AG10803 (cell line): ENCODE measurements around the gene LIN28B.

ENCODE experiments used
- DNase-seq: peaks from one replicate; pipeline ENCODE4 v3.0.0; 2010; ENCODE audit warnings: low read depth
- H3K4me3 ChIP-seq: 2 replicates; pipeline ENCODE4 v1.5.1; 2011; ENCODE audit warnings: mild to moderate bottlenecking, low read length, control low read depth
- CTCF ChIP-seq: conservative IDR thresholded peaks from 2 replicates; pipeline ENCODE4 v1.5.1; 2011; ENCODE audit warnings: mild to moderate bottlenecking, low read length, control low read depth, inconsistent platforms

LIN28B gene

GRCh38 chr6:105035299-105035698 lies 78.4 kb downstream of the LIN28B start:
- TF ChIP-seq CTCF, result no peak
- DNase-seq, result no peak
- H3K4me3 ChIP-seq, result no peak overlapping the region

DNA sequence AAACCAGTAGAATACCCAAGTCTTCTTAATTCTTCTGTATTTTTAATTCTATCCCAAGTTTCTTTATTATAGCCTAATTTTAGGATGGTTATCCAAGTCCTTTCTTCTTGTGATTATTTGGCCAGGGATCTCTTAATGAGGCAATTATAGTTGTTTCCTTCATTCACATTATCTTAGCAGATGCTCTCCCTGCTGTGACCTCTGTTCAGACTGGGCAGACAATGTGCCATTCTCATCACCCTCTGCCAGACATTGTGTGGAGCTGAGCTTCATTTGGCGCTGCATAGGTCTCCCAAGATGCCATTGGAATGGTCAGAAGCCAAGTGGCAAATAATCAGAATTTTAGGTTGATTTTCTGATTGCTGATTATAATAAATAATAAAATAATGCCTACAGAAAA lies 79.4 kb downstream of the LIN28B start:
- DNase-seq, result no peak
- no peak for TF ChIP-seq CTCF
- no peak overlapping the region for H3K4me3 ChIP-seq

GRCh38 chr6:105038259-105038658 lies 81.4 kb downstream of the LIN28B start:
- no peak for TF ChIP-seq CTCF
- DNase-seq, result no peak
- H3K4me3 ChIP-seq, result no peak overlapping the region

GRCh38 chr6:105041880-105042279 lies 85.0 kb downstream of the LIN28B start:
- TF ChIP-seq CTCF, result no peak
- DNase-seq, result no peak
- H3K4me3 ChIP-seq, result no peak overlapping the region

GRCh38 chr6:105042648-105043047 lies 85.7 kb downstream of the LIN28B start:
- H3K4me3 ChIP-seq, result no peak overlapping the region
- DNase-seq, result no peak
- TF ChIP-seq CTCF, result no peak

GRCh38 chr6:105043979-105044378 lies 87.1 kb downstream of the LIN28B start:
- no peak for TF ChIP-seq CTCF
- no peak for DNase-seq
- H3K4me3 ChIP-seq, result no peak overlapping the region

DNA sequence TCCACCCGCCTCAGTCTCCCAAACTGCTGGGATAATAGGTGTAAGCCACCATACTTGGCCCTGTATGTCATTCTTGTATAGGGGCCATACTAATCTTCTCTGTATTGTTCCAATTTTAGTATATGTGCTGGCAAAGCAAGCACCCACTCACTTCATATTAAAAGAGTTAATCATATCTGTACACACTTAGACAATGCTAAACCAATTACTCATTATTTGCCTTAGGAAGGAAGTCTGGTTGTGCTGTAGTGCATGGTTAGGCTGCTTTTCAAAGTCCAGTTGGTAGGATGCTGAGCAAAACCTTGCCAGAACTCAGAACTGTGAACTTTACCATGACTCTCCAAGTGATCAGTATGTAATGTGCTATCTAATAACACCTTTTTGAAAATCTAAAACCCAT lies 88.6 kb downstream of the LIN28B start:
- DNase-seq, result no peak
- H3K4me3 ChIP-seq, result no peak overlapping the region
- no peak for TF ChIP-seq CTCF
